DOHH2 (cell line): ENCODE results near the gene ADAD2.

Experiments used
- H3F3A ChIP-seq: fragments of 200-600 bp; sonication (generic), shearing (Covaris generic); 2 replicates; pipeline ENCODE4 v1.6.0; 2016; ENCODE audit warnings: antibody characterized with exemption, mild to moderate bottlenecking; ENCODE audit not compliant: control insufficient read depth, insufficient read depth
- H3K27ac ChIP-seq: fragments of 200-600 bp; sonication (generic); 2 replicates; pipeline ENCODE4 v1.5.1; 2014; ENCODE audit warnings: low read depth, mild to moderate bottlenecking, low read length, moderate library complexity
- H3K27me3 ChIP-seq: fragments of 200-600 bp; sonication (generic); 2 replicates; pipeline ENCODE4 v1.6.1; 2014; ENCODE audit warnings: mild to moderate bottlenecking, low read length, mixed read lengths; ENCODE audit not compliant: control insufficient read depth
- H3K36me3 ChIP-seq: fragments of 200-600 bp; sonication (generic); 2 replicates; pipeline ENCODE4 v1.6.1; 2014; ENCODE audit warnings: mild to moderate bottlenecking, low read length, moderate library complexity, mixed read lengths; ENCODE audit not compliant: control insufficient read depth
- H3K4me1 ChIP-seq: fragments of 200-600 bp; sonication (generic); 2 replicates; pipeline ENCODE4 v1.6.1; 2014; ENCODE audit warnings: mild to moderate bottlenecking, low read length, mixed read lengths; ENCODE audit not compliant: control insufficient read depth
- H3K4me2 ChIP-seq: fragments of 200-600 bp; sonication (generic); 2 replicates; pipeline ENCODE4 v1.6.0; 2014; ENCODE audit warnings: mild to moderate bottlenecking, low read length, moderate library complexity
- H3K4me3 ChIP-seq: fragments of 200-600 bp; sonication (generic); 2 replicates; pipeline ENCODE4 v1.5.1; 2014; ENCODE audit warnings: mild to moderate bottlenecking, low read length, mixed read lengths
- H3K79me2 ChIP-seq: fragments of 200-600 bp; sonication (generic); 2 replicates; pipeline ENCODE4 v1.6.1; 2014; ENCODE audit warnings: mild to moderate bottlenecking, low read length, mixed read lengths; ENCODE audit not compliant: control insufficient read depth
- H3K9me2 ChIP-seq: fragments of 200-600 bp; sonication (generic); replicated peaks from 2 replicates; pipeline ENCODE4 v1.6.1; 2014; ENCODE audit warnings: mild to moderate bottlenecking, low read length, mixed read lengths; ENCODE audit not compliant: control insufficient read depth
- H3K9me3 ChIP-seq: fragments of 200-600 bp; sonication (generic); 2 replicates; pipeline ENCODE4 v1.6.1; 2014; ENCODE audit warnings: antibody characterized with exemption, low read length, mixed read lengths; ENCODE audit not compliant: control insufficient read depth, insufficient read depth
- H4K20me1 ChIP-seq: fragments of 200-600 bp; sonication (generic); 2 replicates; pipeline ENCODE4 v1.6.0; 2014; ENCODE audit warnings: low read depth, mild to moderate bottlenecking, antibody characterized with exemption, low read length, moderate library complexity; ENCODE audit not compliant: control insufficient read depth, insufficient read depth
- CTCF ChIP-seq: fragments of 200-600 bp; sonication (generic); IDR thresholded peaks from one replicate; pipeline ENCODE4 v1.5.1; 2014; ENCODE audit warnings: antibody characterized with exemption, mild to moderate bottlenecking, low read depth, low read length; ENCODE audit not compliant: poor library complexity, severe bottlenecking
- EZH2phosphoT487 ChIP-seq: fragments of 200-600 bp; sonication (generic); IDR thresholded peaks from 2 replicates; pipeline ENCODE4 v1.6.1; 2017; ENCODE audit warnings: borderline replicate concordance, mild to moderate bottlenecking, antibody characterized with exemption, low read length, moderate library complexity, mixed read lengths

Gene ADAD2

GRCh38 chr16:84190731-84191388 lies at the start of gene ADAD2:
TSS of gene ADAD2 (plus strand) at chr16:84191157. CDS start at chr16:84191231, 74 bp downstream.
- H3K9me3 ChIP-seq: no peaks in the 10 kb centered on the region
- no peaks in the 10 kb centered on the region for H4K20me1 ChIP-seq
- peaks cover 13% of the 10 kb centered on the region for H3K79me2 ChIP-seq
- no peak within 1 kb of the TSS for H3K27ac ChIP-seq
- H3K4me2 ChIP-seq: no peak within 1 kb of the TSS
- no peak for TF ChIP-seq EZH2phosphoT487
- H3K36me3 ChIP-seq: no peaks in the 10 kb centered on the region; the same call in 1 of the 2 replicates
- no peak within 1 kb of the TSS for H3K4me3 ChIP-seq
- H3K4me1 ChIP-seq: peaks cover 27% of the 10 kb centered on the region
- H3K9me2 ChIP-seq: no peaks in the 10 kb centered on the region
- no peaks in the 10 kb centered on the region for H3F3A ChIP-seq
- no peaks in the 10 kb centered on the region for H3K27me3 ChIP-seq

- TF ChIP-seq CTCF: no peak
- no peak for TF ChIP-seq EZH2phosphoT487
- Histone ChIP-seq H3K79me2 (peaks cover 41% of the 10 kb centered on the region), H3F3A (no peaks in the 10 kb centered on the region), H3K4me1 (peaks cover 18% of the 10 kb centered on the region), H3K27me3 (peaks cover 4% of the 10 kb centered on the region; the same call in 1 of the 2 replicates), H3K27ac (no peak overlapping the region), H3K4me3 (no peak overlapping the region), H4K20me1 (peaks cover 5% of the 10 kb centered on the region; the same call in 1 of the 2 replicates), H3K9me3 (no peaks in the 10 kb centered on the region), H3K9me2 (no peaks in the 10 kb centered on the region), H3K4me2 (no peak overlapping the region), H3K36me3 (no peaks in the 10 kb centered on the region)
Measured at GRCh38 chr16:84143081-84143480, 47.9 kb upstream of the ADAD2 start.

DNA sequence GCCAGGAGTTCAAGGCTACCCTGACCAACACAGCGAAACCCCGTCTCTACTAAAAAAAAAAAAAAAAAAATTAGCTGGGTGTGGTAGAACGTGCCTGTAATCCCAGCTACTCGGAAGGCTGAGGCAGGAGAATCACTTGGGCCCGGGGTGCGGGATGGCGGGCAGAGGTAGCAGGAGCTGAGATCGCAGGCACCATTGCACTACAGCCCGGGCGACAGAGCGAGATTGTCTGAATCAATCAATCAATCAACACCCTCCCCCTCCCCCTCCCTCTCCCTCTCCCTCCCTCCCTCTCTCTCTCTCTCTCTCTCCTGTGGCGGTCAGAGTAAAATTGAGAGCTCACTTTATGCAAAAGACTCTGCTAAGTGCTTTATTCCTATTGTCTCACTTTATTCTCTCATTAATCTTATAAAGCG lies 47.2 kb upstream of the ADAD2 start:
- no peak for TF ChIP-seq EZH2phosphoT487
- TF ChIP-seq CTCF: no peak

DNA sequence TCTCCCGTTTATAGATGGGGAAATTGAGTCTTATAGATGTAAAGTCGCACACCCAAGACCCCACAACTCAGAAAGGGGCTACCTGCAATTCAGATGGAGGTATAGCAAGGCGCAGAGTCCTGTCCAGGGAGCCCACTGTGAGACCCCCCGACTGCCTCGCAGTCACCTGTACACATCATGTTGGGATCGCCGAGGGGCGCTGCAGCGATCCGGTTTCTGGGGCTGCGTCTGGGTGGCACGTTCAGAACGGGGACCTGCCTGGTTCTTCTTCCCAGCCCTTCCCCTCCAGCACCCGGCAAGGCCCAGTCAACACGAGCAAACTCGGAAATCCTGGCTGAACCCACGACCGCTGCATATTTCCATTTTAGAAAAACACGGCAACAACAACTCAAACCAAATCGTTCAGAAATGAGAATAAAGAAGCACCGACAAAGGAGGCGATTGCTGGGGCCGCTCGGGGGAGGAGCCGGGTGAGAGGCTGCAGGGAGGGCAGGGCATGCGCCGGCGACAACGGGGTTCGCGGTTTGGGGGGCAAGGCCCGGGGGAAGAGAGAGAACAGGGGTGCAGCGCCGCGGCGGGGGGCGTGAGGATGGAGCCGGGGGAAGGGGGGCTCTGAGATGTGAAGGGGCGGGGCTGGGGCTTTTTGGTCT lies 46.6 kb upstream of the ADAD2 start:
- Histone ChIP-seq H3K4me2 (peak overlapping the region; percentile 94), H3K4me3 (peak overlapping the region; percentile 99), H3K9me3 (no peaks in the 10 kb centered on the region), H3K36me3 (no peaks in the 10 kb centered on the region), H3K9me2 (no peaks in the 10 kb centered on the region), H3K79me2 (peaks cover 34% of the 10 kb centered on the region), H3K27me3 (peaks cover 4% of the 10 kb centered on the region; the same call in 1 of the 2 replicates), H3F3A (no peaks in the 10 kb centered on the region), H3K27ac (peak overlapping the region; percentile 44), H4K20me1 (peaks cover 5% of the 10 kb centered on the region; the same call in 1 of the 2 replicates), H3K4me1 (peaks cover 18% of the 10 kb centered on the region)
- TF ChIP-seq EZH2phosphoT487 (no peak), CTCF (peak; percentile 49)

More for the DNA sequence above, 47.2 kb upstream of the ADAD2 start:
- peaks cover 5% of the 10 kb centered on the region; the same call in 1 of the 2 replicates for H4K20me1 ChIP-seq
- peaks cover 37% of the 10 kb centered on the region for H3K79me2 ChIP-seq
- no peaks in the 10 kb centered on the region for H3F3A ChIP-seq
- peak overlapping the region; percentile 99 for H3K4me3 ChIP-seq
- peak overlapping the region; percentile 44 for H3K27ac ChIP-seq
- H3K4me1 ChIP-seq: peaks cover 18% of the 10 kb centered on the region
- H3K9me2 ChIP-seq: no peaks in the 10 kb centered on the region
- H3K4me2 ChIP-seq: peak overlapping the region; percentile 94
- H3K9me3 ChIP-seq: no peaks in the 10 kb centered on the region
- H3K36me3 ChIP-seq: no peaks in the 10 kb centered on the region
- H3K27me3 ChIP-seq: peaks cover 4% of the 10 kb centered on the region; the same call in 1 of the 2 replicates
